H1 (cell line): ENCODE measurements around the gene PRF1. TPM values are rescaled to one million over a fixed set of nuclear protein-coding genes. Genes with fewer than 3 reads are reported as not detected.

Experiments used
- CTCF ChIA-PET: fragments of 300-600 bp; sonication (Branson Sonifier 250); formaldehyde crosslinking; loops from one replicate; lab custom pipeline; 2021; ENCODE audit not compliant: partially characterized antibody; lab: Charles Lee
- POLR2A ChIA-PET: fragments of 300-600 bp; sonication (Branson Sonifier 250); formaldehyde crosslinking; loops from one replicate; lab custom pipeline; 2021; ENCODE audit warnings: inconsistent platforms; ENCODE audit not compliant: partially characterized antibody; lab: Charles Lee
- DNase-seq, 2 experiments: peaks; one replicate each; pipeline versions ENCODE4 v3.0.0 to v3.0.0-alpha.2; 2010 to 2022; ENCODE audit warnings: low spot score in 2 of 2, low read depth in 1 of 2, mixed read lengths in 1 of 2
- FAIRE-seq: peaks from 2 replicates; lab custom pipeline; 2011; peaks lifted over from hg19 to GRCh38; lab: Jason Lieb, UNC
- H2AFZ ChIP-seq: 2 replicates; pipeline ENCODE4 v1.8.1; 2012; ENCODE audit warnings: low read length, inconsistent platforms
- H2AK5ac ChIP-seq: 2 replicates; pipeline ENCODE4 v1.6.1; 2013; ENCODE audit warnings: low read depth, low read length
- H2BK120ac ChIP-seq: replicated peaks from 2 replicates; pipeline ENCODE3; 2013; ENCODE audit warnings: low read depth, low read length, inconsistent platforms
- H2BK12ac ChIP-seq: 2 replicates; pipeline ENCODE4 v1.6.1; 2013; ENCODE audit warnings: low read depth, low read length
- H2BK15ac ChIP-seq: 2 replicates; pipeline ENCODE4 v1.6.1; 2013; ENCODE audit warnings: low read length
- H2BK20ac ChIP-seq: 2 replicates; pipeline ENCODE4 v1.6.1; 2013; ENCODE audit warnings: low read length
- H2BK5ac ChIP-seq: 2 replicates; pipeline ENCODE4 v1.6.1; 2013; ENCODE audit warnings: low read depth, low read length
- H3K14ac ChIP-seq: 2 replicates; pipeline ENCODE4 v1.6.1; 2013; ENCODE audit warnings: inconsistent platforms; ENCODE audit not compliant: insufficient read length
- H3K18ac ChIP-seq: 2 replicates; pipeline ENCODE4 v1.6.1; 2013; ENCODE audit warnings: low read length; ENCODE audit errors: extremely low read depth
- H3K23ac ChIP-seq: 2 replicates; pipeline ENCODE4 v1.6.1; 2013; ENCODE audit warnings: inconsistent platforms; ENCODE audit not compliant: insufficient read length
- H3K23me2 ChIP-seq: 2 replicates; pipeline ENCODE4 v1.6.1; 2013; ENCODE audit warnings: low read depth, low read length
- H3K27ac ChIP-seq: 2 replicates; pipeline ENCODE4 v1.6.1; 2011; ENCODE audit warnings: low read depth, low read length, inconsistent platforms
- H3K27me3 ChIP-seq, 4 experiments: replicated peaks in 1 of 4; 1 replicate in 1 of 4; 2 replicates in 3 of 4; pipeline versions ENCODE4 v1.6.1 to v1.8.1; 2011 to 2013; ENCODE audit warnings: low read length in 3 of 4, mild to moderate bottlenecking in 3 of 4, inconsistent platforms in 2 of 4, mixed read lengths in 2 of 4, moderate library complexity in 1 of 4; ENCODE audit not compliant: control insufficient read depth in 3 of 4, insufficient read depth in 3 of 4; ENCODE audit errors: extremely low read depth in 1 of 4
- H3K36me3 ChIP-seq, 4 experiments: 2 replicates each; pipeline versions ENCODE4 v1.6.1 to v1.8.1; 2011 to 2013; ENCODE audit warnings: mild to moderate bottlenecking in 4 of 4, low read length in 3 of 4, moderate library complexity in 2 of 4, control low read depth in 1 of 4, inconsistent platforms in 1 of 4; ENCODE audit not compliant: insufficient read depth in 4 of 4, control insufficient read depth in 2 of 4
- H3K4ac ChIP-seq: replicated peaks from 2 replicates; pipeline ENCODE3; 2013; ENCODE audit warnings: low read length, low read depth, mixed read lengths, inconsistent platforms; ENCODE audit not compliant: insufficient read length
- H3K4me1 ChIP-seq, 4 experiments: replicated peaks in 1 of 4; 1 replicate in 1 of 4; 2 replicates in 3 of 4; pipeline versions ENCODE4 v1.6.1 to v1.8.1; 2011 to 2013; ENCODE audit warnings: low read length in 3 of 4, inconsistent platforms in 2 of 4, mixed read lengths in 1 of 4; ENCODE audit not compliant: insufficient read depth in 4 of 4, control insufficient read depth in 3 of 4
- H3K4me2 ChIP-seq, 2 experiments: 2 replicates each; pipeline versions ENCODE4 v1.6.1 to v1.8.1; 2011 to 2013; ENCODE audit warnings: low read depth in 2 of 2, low read length in 2 of 2, control low read depth in 1 of 2, inconsistent platforms in 1 of 2, mild to moderate bottlenecking in 1 of 2; ENCODE audit not compliant: insufficient read depth in 1 of 2
- H3K4me3 ChIP-seq, 4 experiments: fragments of 200-600, 300-600 bp in 1 of 4; sonication (generic), shearing (Covaris generic), sonication (Bioruptor Twin) in 1 of 4; 2 replicates each; pipeline versions ENCODE4 v1.5.1 to v1.8.1; 2011 to 2016; ENCODE audit warnings: low read length in 4 of 4, low read depth in 3 of 4, control low read depth in 2 of 4, inconsistent platforms in 2 of 4, mild to moderate bottlenecking in 2 of 4, mixed read lengths in 1 of 4, moderate library complexity in 1 of 4; ENCODE audit not compliant: insufficient read depth in 2 of 4; ENCODE audit errors: extremely low read depth in 1 of 4
- H3K56ac ChIP-seq: replicated peaks from 2 replicates; pipeline ENCODE3; 2013; ENCODE audit warnings: low read depth, mild to moderate bottlenecking, mixed read lengths, low read length, inconsistent platforms; ENCODE audit not compliant: insufficient read length
- H3K79me1 ChIP-seq: 2 replicates; pipeline ENCODE4 v1.6.1; 2013; ENCODE audit warnings: low read depth, low read length, control low read depth
- H3K79me2 ChIP-seq, 2 experiments: 2 replicates each; pipeline versions ENCODE4 v1.6.1 to v1.8.1; 2012 to 2013; ENCODE audit warnings: low read length in 2 of 2, mild to moderate bottlenecking in 2 of 2, inconsistent platforms in 1 of 2; ENCODE audit not compliant: insufficient read depth in 2 of 2, control insufficient read depth in 1 of 2
- H3K9ac ChIP-seq, 4 experiments: replicated peaks in 1 of 4; 1 replicate in 1 of 4; 2 replicates in 3 of 4; pipeline versions ENCODE4 v1.6.1 to v1.8.1; 2011 to 2013; ENCODE audit warnings: low read depth in 3 of 4, low read length in 3 of 4, control low read depth in 2 of 4, mild to moderate bottlenecking in 2 of 4, moderate library complexity in 2 of 4, inconsistent platforms in 1 of 4; ENCODE audit errors: extremely low read depth in 1 of 4
- H3K9me3 ChIP-seq, 2 experiments: 2 replicates each; pipeline versions ENCODE4 v1.6.1 to v1.8.1; 2012 to 2013; ENCODE audit warnings: mild to moderate bottlenecking in 2 of 2, moderate library complexity in 2 of 2, control low read depth in 1 of 2, inconsistent platforms in 1 of 2, low read depth in 1 of 2, low read length in 1 of 2, mixed read lengths in 1 of 2; ENCODE audit not compliant: insufficient read depth in 2 of 2
- H4K20me1 ChIP-seq, 2 experiments: replicated peaks in 1 of 2; 2 replicates each; pipeline versions ENCODE3 to v1.8.1; 2011 to 2013; ENCODE audit warnings: inconsistent platforms in 2 of 2, low read length in 2 of 2, mild to moderate bottlenecking in 1 of 2; ENCODE audit not compliant: insufficient read depth in 2 of 2, control insufficient read depth in 1 of 2
- H4K5ac ChIP-seq: 2 replicates; pipeline ENCODE4 v1.6.1; 2013; ENCODE audit warnings: low read length, low read depth, mixed read lengths, inconsistent platforms; ENCODE audit not compliant: insufficient read length
- H4K8ac ChIP-seq: 2 replicates; pipeline ENCODE4 v1.8.0; 2013; ENCODE audit warnings: mild to moderate bottlenecking, moderate library complexity, low read length, inconsistent platforms; ENCODE audit not compliant: insufficient read depth; ENCODE audit errors: extremely low read depth
- H4K91ac ChIP-seq: replicated peaks from 2 replicates; pipeline ENCODE3; 2013; ENCODE audit warnings: low read length, mixed read lengths, inconsistent platforms; ENCODE audit not compliant: insufficient read length
- NANOG ChIP-seq: IDR thresholded peaks from 2 replicates; pipeline ENCODE4 v1.6.1; 2011; ENCODE audit warnings: low read length, low read depth, mild to moderate bottlenecking, inconsistent platforms; ENCODE audit not compliant: insufficient read depth, poor library complexity, severe bottlenecking
- POLR2A ChIP-seq, 2 experiments: IDR thresholded peaks; 1 replicate in 1 of 2; 2 replicates in 1 of 2; pipeline ENCODE4 v1.6.1; 2011; ENCODE audit warnings: low read depth in 2 of 2, low read length in 2 of 2, mild to moderate bottlenecking in 2 of 2; ENCODE audit errors: control extremely low read depth in 1 of 2
- RBBP5 ChIP-seq: IDR thresholded peaks from 2 replicates; pipeline ENCODE4 v1.7.1; 2012; ENCODE audit warnings: low read depth, mild to moderate bottlenecking, inconsistent platforms, low read length, moderate library complexity, borderline replicate concordance
- RXRA ChIP-seq: IDR thresholded peaks from 2 replicates; pipeline ENCODE4 v1.6.1; 2011; ENCODE audit warnings: low read depth, mild to moderate bottlenecking, low read length, moderate library complexity; ENCODE audit not compliant: insufficient read depth
- TEAD4 ChIP-seq: IDR thresholded peaks from 2 replicates; pipeline ENCODE4 v1.6.1; 2012; ENCODE audit warnings: low read depth, low read length, inconsistent platforms, mixed read lengths
- YY1 ChIP-seq: IDR thresholded peaks from 2 replicates; pipeline ENCODE4 v1.6.1; 2011; ENCODE audit warnings: low read depth, mild to moderate bottlenecking, low read length
- ZNF274 ChIP-seq: IDR thresholded peaks from 2 replicates; pipeline ENCODE4 v1.7.0; 2012; ENCODE audit warnings: low read length, borderline replicate concordance; ENCODE audit errors: extremely low read depth
- WGBS, 2 experiments: shearing (Covaris generic) in 1 of 2; methylation state at CpG; one replicate each; pipeline versions ENCODE4 v1.1.6 to v1.1.7; 2013 to 2015; ENCODE audit warnings: low lambda C conversion rate in 2 of 2, mixed read lengths in 2 of 2, inconsistent platforms in 1 of 2, low coverage in 1 of 2, missing lambda C conversion rate in 1 of 2; ENCODE audit not compliant: insufficient replicate concordance in 2 of 2, insufficient coverage in 1 of 2, insufficient read length in 1 of 2; ENCODE audit errors: extremely low coverage in 1 of 2, missing lambda C conversion rate in 1 of 2; 5-methylcytosine and 5-hydroxymethylcytosine counted together
- polyA plus RNA-seq, 7 experiments: library from polyadenylated mRNA; depleted of rRNA in 3 of 7; stranded (reverse) in 5 of 7; unstranded in 2 of 7; fragments of >200 nt in 5 of 7; fragments of 200-250 nt in 2 of 7; gene quantifications; 1 replicate in 5 of 7; 2 replicates in 1 of 7; 4 replicates in 1 of 7; pipeline versions ENCODE4 v1.2.1 to v1.2.3, GENCODE V29; 2011 to 2013; ENCODE audit warnings: missing spikeins in 2 of 7, mixed read lengths in 2 of 7
- total RNA-seq: library from RNA; stranded (reverse); fragmentation: NEBNext Ultra II Directional; extraction: Animal tissue kit (Norgen Biotek cat#: 25700); gene quantifications from 2 replicates; pipeline ENCODE4 v1.2.1, GENCODE V29; 2021

Gene PRF1
- total and polyA plus RNA-seq, 2 of the 8 experiments (the other 6 are each of a cell fraction or from before 2014, with no cell fraction given) = 0.15 TPM; not detected in 1

DNA sequence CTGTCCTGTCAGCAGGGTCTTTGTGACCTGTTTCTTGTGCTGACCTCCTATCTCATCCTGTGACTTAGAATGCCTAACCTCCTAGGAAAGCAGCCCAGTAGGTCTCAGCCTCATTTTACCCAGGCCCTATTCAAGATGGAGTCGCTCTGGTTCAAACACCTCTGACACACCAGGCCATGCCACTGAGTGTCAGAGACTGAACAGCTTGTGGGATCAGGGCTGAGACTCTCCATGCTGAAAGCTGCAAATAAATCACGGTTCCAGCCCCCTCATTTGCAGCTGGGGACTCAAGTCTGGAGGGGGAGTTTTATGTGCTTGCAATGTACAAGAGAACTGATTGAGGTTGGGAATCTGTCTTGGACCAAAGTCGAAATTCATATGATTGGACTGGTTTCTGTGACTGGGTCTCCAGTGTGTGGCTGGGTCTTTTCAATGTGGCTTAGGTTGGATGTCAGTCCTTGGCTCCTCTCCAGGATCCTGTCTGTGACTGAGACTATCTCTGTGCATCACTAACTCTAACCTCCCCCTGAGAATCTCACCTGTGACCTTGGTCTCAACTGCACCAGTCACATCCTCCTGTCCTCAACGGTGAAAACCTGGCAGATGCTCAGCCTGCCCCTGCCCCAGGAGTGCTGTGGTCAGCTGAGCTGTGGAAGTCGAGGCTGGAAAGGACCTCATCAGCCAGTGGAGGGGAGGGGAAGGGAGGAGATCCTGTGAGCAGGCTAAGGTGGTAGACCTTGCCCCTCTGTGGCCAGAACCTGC lies 11.7 kb downstream of the PRF1 start:
- H3K27ac ChIP-seq = no peak overlapping the region
- no peak overlapping the region for H3K4ac ChIP-seq
- ChIA-PET POLR2A (interaction anchor here (2.2 kb wide), 1 partner anchor 12 kb away, joined by 4 read pairs; the partner anchor contains the start of gene PRF1), CTCF (interaction anchor here (1.4 to 2.0 kb wide), 2 partner anchors 32 to 41 kb away, joined by 4 to 8 read pairs; no protein-coding TSS in a partner anchor)
- no peak for TF ChIP-seq ZNF274
- TF ChIP-seq RBBP5 = no peak
- TF ChIP-seq POLR2A (IDR thresholded peaks at IDR 0.05; ENCODE audit: control extremely low read depth in 1 of 2, low read depth in 2 of 2, low read length in 2 of 2) = no peak
- TF ChIP-seq YY1 = no peak
- no peak for TF ChIP-seq TEAD4
- TF ChIP-seq RXRA = no peak
- no peak for TF ChIP-seq NANOG
- no peak overlapping the region for H2BK20ac ChIP-seq
- H3K79me1 ChIP-seq = no peaks in the 10 kb centered on the region
- no peak overlapping the region for H3K4me2 ChIP-seq
- no peak overlapping the region; the same call in 1 of the 2 replicates for H4K8ac ChIP-seq
- H3K23ac ChIP-seq = no peak overlapping the region
- H4K20me1 ChIP-seq = no peaks in the 10 kb centered on the region
- H2AK5ac ChIP-seq = no peak overlapping the region
- 0 out of 2 replicates have a peak overlapping the region, but pooled peaks have one; percentile 2 for H2BK12ac ChIP-seq
- H2BK5ac ChIP-seq = no peak overlapping the region
- H3K14ac ChIP-seq = no peak overlapping the region
- no peak overlapping the region for H3K4me3 ChIP-seq
- H3K23me2 ChIP-seq = no peaks in the 10 kb centered on the region
- H3K9me3 ChIP-seq = no peaks in the 10 kb centered on the region
- FAIRE-seq (no peak), DNase-seq (peak in 1 of 2 experiments; percentile 33)
- no peak overlapping the region for H3K9ac ChIP-seq
- no peak overlapping the region for H2AFZ ChIP-seq
- H3K18ac ChIP-seq = no peak overlapping the region
- no peak overlapping the region for H2BK15ac ChIP-seq
- H3K27me3 ChIP-seq = peaks cover 0 to 2% (median 0%) of the 10 kb centered on the region in 4 experiments; a peak in 1 of 7 replicates
- H2BK120ac ChIP-seq = no peak overlapping the region
- 71% methylated on average over 5 of the region's 5 CpGs; no CpG with 5 or more reads in 1 of the 2 experiments for WGBS, 2 experiments
- peaks cover 0 to 4% (median 0%) of the 10 kb centered on the region in 4 experiments; a peak in 3 of 7 replicates for H3K4me1 ChIP-seq
- H3K56ac ChIP-seq = no peak overlapping the region
- H3K36me3 ChIP-seq = no peaks in the 10 kb centered on the region
- H4K91ac ChIP-seq = peak overlapping the region; percentile 34
- H4K5ac ChIP-seq = no peak overlapping the region
- no peaks in the 10 kb centered on the region for H3K79me2 ChIP-seq
